Dermis microvascular lymphatic vessel endothelial cell (primary cell): Measurements from ENCODE around the gene BLOC1S5. TPM values are rescaled to one million over a fixed set of nuclear protein-coding genes. Genes with fewer than 3 reads are reported as not detected.
"Not testable (repeated sequence)": the region's sequence is repeated elsewhere in the genome, so short reads cannot be mapped to it uniquely, and the experiment has no call there.

Source experiments
- DNase-seq, 2 donors: peaks; one replicate each; pipeline versions ENCODE4 v3.0.0 to v3.0.0-alpha.2; 2010; ENCODE audit warnings: low read depth in 2 of 2
- total RNA-seq: library from RNA; depleted of rRNA; stranded (reverse); fragments of >200 nt; gene quantifications from 2 replicates; pipeline ENCODE4 v1.2.1, GENCODE V29; 2014

The BLOC1S5 gene
- total RNA-seq, 1 donor from 2014 or later = 14.6 TPM

GRCh38 chr6:7993952-7994351 lies 70.2 kb downstream of the BLOC1S5 start:
- DNase-seq = no peak

GRCh38 chr6:7993399-7993798 lies 70.8 kb downstream of the BLOC1S5 start:
- no peak for DNase-seq

GRCh38 chr6:7992002-7992815 lies 72.0 kb downstream of the BLOC1S5 start:
- DNase-seq = peak; percentile 84 to 95

- no peak for DNase-seq
These were observed 72.7 kb downstream of the BLOC1S5 start for GRCh38 chr6:7991536-7991935.

- DNase-seq = no peak
These were observed 78.0 kb downstream of the BLOC1S5 start for GRCh38 chr6:7986219-7986618.

- not testable (repeated sequence) for DNase-seq
These were observed 80.2 kb downstream of the BLOC1S5 start for GRCh38 chr6:7983967-7984366.

- DNase-seq = no peak
These were observed 84.4 kb downstream of the BLOC1S5 start for GRCh38 chr6:7979831-7980230.

GRCh38 chr6:7978736-7979135 lies 85.5 kb downstream of the BLOC1S5 start:
- no peak for DNase-seq

- no peak for DNase-seq
These were observed 87.6 kb downstream of the BLOC1S5 start for GRCh38 chr6:7976485-7977056.

- DNase-seq = peak; percentile 81 to 92
These were observed 88.4 kb downstream of the BLOC1S5 start for GRCh38 chr6:7975764-7976146.

GRCh38 chr6:7974938-7975763 lies 89.0 kb downstream of the BLOC1S5 start:
- peak; percentile 97 to 100 for DNase-seq

GRCh38 chr6:7974565-7974937 lies 89.6 kb downstream of the BLOC1S5 start:
- no peak for DNase-seq

GRCh38 chr6:7973584-7973983 lies 90.6 kb downstream of the BLOC1S5 start:
- no peak for DNase-seq

GRCh38 chr6:7971499-7971898 lies 92.7 kb downstream of the BLOC1S5 start:
- DNase-seq = no peak

- no peak for DNase-seq
These were observed 93.6 kb downstream of the BLOC1S5 start for GRCh38 chr6:7970616-7971015.

Other genes starting within 250 kb of the BLOC1S5 start
- 1,097 and 2,266 TPM in 2 replicates for gene TXNDC5, start 153.6 kb downstream of the BLOC1S5 start, total RNA-seq
- gene EEF1E1, start 38.2 kb upstream of the BLOC1S5 start, total RNA-seq = 23.4 and 37.2 TPM in 2 replicates